ES-I3 (cell line): Measurements from ENCODE around the gene FAM174B.
A peak's percentile ranks its signal among the peaks of the same experiment; 100 is the strongest.

Source experiments
- H3K36me3 ChIP-seq: 2 replicates; pipeline ENCODE4 v1.6.1; 2013; ENCODE audit warnings: mild to moderate bottlenecking, low read length, control low read depth, moderate library complexity; ENCODE audit not compliant: insufficient read depth
- H3K4me1 ChIP-seq: 2 replicates; pipeline ENCODE4 v1.6.1; 2013; ENCODE audit warnings: mild to moderate bottlenecking, control low read depth, low read length; ENCODE audit not compliant: insufficient read depth
- H3K9ac ChIP-seq: 2 replicates; pipeline ENCODE4 v1.6.1; 2013; ENCODE audit warnings: low read depth, mild to moderate bottlenecking, low read length, moderate library complexity
- H3K9me3 ChIP-seq: 2 replicates; pipeline ENCODE4 v1.6.1; 2013; ENCODE audit warnings: mild to moderate bottlenecking, low read length, moderate library complexity; ENCODE audit not compliant: control insufficient read depth, insufficient read depth

The FAM174B gene

GRCh38 chr15:92656089-92656488 is 514 bp upstream of the FAM174B start:
- Histone ChIP-seq H3K9me3 (no peaks in the 10 kb centered on the region), H3K4me1 (peaks cover 7% of the 10 kb centered on the region; the same call in 1 of the 2 replicates), H3K36me3 (no peaks in the 10 kb centered on the region), H3K9ac (peak overlapping the region; percentile 77)

DNA sequence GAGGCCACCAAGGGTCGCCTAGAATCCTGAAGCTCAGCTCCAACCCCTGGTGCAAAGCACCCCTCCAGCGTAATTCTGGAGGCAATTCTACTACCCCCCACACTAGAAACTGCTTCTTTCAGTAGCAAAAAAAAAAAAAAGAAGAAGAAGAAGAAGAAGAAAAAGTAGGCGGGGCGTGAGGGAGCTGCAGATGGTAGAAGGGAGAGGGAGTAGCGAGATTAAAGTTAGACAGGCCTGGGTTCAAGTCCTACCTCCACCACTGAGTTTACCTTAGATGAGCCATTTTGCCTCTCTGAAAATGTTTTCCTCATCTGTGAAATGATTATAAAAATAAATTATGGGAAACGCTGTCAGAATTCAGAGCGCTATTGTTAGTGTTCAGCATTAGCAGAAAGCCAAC is 913 bp downstream of the FAM174B start:
- Histone ChIP-seq H3K4me1 (peaks cover 17% of the 10 kb centered on the region), H3K36me3 (no peaks in the 10 kb centered on the region), H3K9ac (peak overlapping the region; percentile 77), H3K9me3 (no peaks in the 10 kb centered on the region)

DNA sequence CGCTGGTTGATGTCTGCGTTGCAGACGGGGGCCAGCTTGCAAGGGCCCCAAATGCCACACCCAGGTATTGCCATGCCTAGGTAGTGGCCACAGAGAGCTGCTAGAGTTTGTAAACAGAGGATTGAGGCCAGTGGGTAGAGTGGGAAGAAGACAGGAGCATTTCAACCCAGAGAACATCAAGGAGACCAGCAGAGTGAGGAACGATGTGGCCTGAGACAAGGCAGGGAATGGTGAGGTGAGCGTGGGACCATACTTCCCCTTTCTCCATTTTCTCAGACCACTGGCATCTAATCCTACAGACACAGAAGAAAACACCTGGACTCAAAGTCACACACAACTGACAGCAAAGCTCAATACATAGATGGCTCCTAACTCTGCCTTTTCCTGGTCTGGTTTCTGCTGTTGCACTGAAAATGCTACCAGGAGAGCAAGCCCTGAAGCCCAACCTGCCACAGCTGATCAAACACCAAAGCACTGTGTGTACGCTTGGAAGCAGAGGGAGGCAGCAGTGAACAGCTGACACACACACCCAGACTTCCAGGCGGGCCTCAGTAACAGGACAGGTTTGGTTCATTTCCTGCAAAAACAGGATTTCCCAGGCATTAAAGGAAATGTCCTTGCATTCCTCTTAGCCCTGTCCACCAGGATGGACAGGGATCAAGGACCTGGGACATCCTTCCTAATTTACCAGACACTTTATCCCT is 1.6 kb downstream of the FAM174B start:
- Histone ChIP-seq H3K4me1 (peaks cover 24% of the 10 kb centered on the region), H3K9ac (peak overlapping the region; percentile 77), H3K9me3 (no peaks in the 10 kb centered on the region), H3K36me3 (no peaks in the 10 kb centered on the region)

- H3K9ac ChIP-seq, result no peak overlapping the region
Observed at GRCh38 chr15:92653366-92653765, 2.2 kb downstream of the FAM174B start.

DNA sequence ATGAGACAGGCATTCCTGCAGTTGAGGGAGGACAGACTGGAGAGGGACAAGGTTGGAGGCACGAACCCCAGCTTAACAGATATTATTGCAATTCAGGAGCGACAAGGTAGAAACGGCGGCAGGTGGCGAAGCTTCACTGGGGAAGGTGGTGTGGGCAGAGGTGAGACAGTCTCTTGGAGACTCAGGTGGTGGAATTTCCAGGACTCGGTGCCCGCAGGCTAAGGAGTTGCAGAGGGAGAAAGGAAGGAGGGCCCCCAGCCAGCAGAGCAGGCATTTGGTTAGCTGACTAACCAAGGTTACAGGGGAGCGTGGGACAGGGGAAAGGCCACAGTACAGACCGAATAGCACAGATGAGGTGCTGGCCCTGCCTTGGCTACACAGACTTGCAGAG is 3.0 kb downstream of the FAM174B start:
- no peak overlapping the region for H3K9ac ChIP-seq
- H3K9me3 ChIP-seq, result no peaks in the 10 kb centered on the region
- peaks cover 34% of the 10 kb centered on the region for H3K4me1 ChIP-seq
- no peaks in the 10 kb centered on the region for H3K36me3 ChIP-seq

More at GRCh38 chr15:92653366-92653765, 2.2 kb downstream of the FAM174B start:
- Histone ChIP-seq H3K4me1 (peaks cover 29% of the 10 kb centered on the region), H3K9me3 (no peaks in the 10 kb centered on the region), H3K36me3 (no peaks in the 10 kb centered on the region)

- no peak overlapping the region for H3K9ac ChIP-seq
- no peaks in the 10 kb centered on the region for H3K36me3 ChIP-seq
- no peaks in the 10 kb centered on the region for H3K9me3 ChIP-seq
- H3K4me1 ChIP-seq, result peaks cover 39% of the 10 kb centered on the region
Observed at GRCh38 chr15:92651877-92652575, 3.5 kb downstream of the FAM174B start.

DNA sequence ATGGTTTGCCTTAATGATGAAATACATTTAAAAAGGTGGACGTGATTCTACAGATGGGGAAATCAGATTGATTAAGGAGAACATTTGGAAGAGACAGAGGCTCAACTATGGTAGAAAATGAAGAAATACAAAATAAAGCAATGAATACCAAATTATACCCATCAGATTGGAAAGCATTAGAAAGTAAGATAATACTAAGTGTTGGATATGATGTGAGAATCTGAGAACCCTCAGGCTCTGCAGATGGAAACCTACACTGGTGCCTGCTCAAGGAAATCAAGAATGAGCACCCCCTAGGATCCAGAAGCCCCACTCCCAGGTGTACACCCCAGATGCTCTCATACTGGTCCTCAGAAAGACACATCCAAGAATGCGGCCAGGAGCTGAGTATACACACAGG is 4.6 kb downstream of the FAM174B start:
- Histone ChIP-seq H3K9ac (no peak overlapping the region), H3K36me3 (no peaks in the 10 kb centered on the region), H3K9me3 (no peaks in the 10 kb centered on the region), H3K4me1 (peaks cover 46% of the 10 kb centered on the region)

- Histone ChIP-seq H3K9ac (no peak overlapping the region), H3K36me3 (no peaks in the 10 kb centered on the region), H3K4me1 (peaks cover 53% of the 10 kb centered on the region), H3K9me3 (no peaks in the 10 kb centered on the region)
Observed at GRCh38 chr15:92650256-92650655, 5.3 kb downstream of the FAM174B start.

GRCh38 chr15:92648190-92648875 is 7.2 kb downstream of the FAM174B start:
- Histone ChIP-seq H3K36me3 (no peaks in the 10 kb centered on the region), H3K4me1 (peaks cover 61% of the 10 kb centered on the region), H3K9ac (no peak overlapping the region), H3K9me3 (no peaks in the 10 kb centered on the region)

- Histone ChIP-seq H3K36me3 (no peaks in the 10 kb centered on the region), H3K9me3 (no peaks in the 10 kb centered on the region), H3K4me1 (peaks cover 61% of the 10 kb centered on the region), H3K9ac (peak overlapping the region; percentile 31; the same call in 1 of the 2 replicates)
Observed at GRCh38 chr15:92647467-92648163, 8.0 kb downstream of the FAM174B start.

GRCh38 chr15:92646216-92646615 is 9.4 kb downstream of the FAM174B start:
- Histone ChIP-seq H3K36me3 (no peaks in the 10 kb centered on the region), H3K9ac (no peak overlapping the region), H3K9me3 (no peaks in the 10 kb centered on the region), H3K4me1 (peaks cover 61% of the 10 kb centered on the region)

DNA sequence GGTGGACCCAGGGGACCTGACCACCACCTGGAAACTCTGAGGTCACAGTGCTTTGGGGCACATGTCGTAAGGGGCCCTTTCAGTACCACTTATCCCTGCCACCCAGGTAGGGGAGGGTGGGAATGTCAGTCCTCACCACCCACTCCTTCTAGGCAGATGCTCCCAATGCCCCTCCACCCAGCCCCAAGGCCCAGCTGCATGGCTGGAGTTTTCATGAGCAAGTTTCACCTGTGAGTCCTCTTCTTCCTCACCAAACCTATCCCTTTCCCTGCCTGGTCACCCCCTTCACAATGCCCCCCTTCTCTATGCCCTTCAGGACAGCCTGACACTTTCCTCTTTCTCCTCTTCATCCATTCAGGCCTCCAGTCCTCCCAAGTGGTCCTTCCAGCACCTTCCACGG is 9.8 kb downstream of the FAM174B start:
- Histone ChIP-seq H3K9me3 (no peaks in the 10 kb centered on the region), H3K36me3 (no peaks in the 10 kb centered on the region), H3K9ac (no peak overlapping the region), H3K4me1 (peaks cover 61% of the 10 kb centered on the region)

- Histone ChIP-seq H3K36me3 (no peaks in the 10 kb centered on the region), H3K9ac (no peak overlapping the region), H3K4me1 (peaks cover 55% of the 10 kb centered on the region), H3K9me3 (no peaks in the 10 kb centered on the region)
Observed at GRCh38 chr15:92645051-92645631, 10.4 kb downstream of the FAM174B start.
